Nephron progenitor cell (in vitro differentiated cells): ENCODE measurements around the gene CTAG1B.
"Not testable (repeated sequence)": the region's sequence is repeated elsewhere in the genome, so short reads cannot be mapped to it uniquely, and the experiment has no call there.

Source experiments
- DNase-seq: peaks from one replicate; pipeline ENCODE4 v3.0.0; 2021
- H3K27ac Mint-ChIP-seq: 2 replicates; pipeline ENCODE4 v1.8.0; 2021; ENCODE audit warnings: mild to moderate bottlenecking, moderate library complexity, mixed read lengths
- H3K27me3 Mint-ChIP-seq: 2 replicates; pipeline ENCODE4 v1.8.0; 2021; ENCODE audit warnings: mild to moderate bottlenecking, low read depth, mixed read lengths; ENCODE audit not compliant: poor library complexity
- H3K36me3 Mint-ChIP-seq: 2 replicates; pipeline ENCODE4 v1.8.0; 2021; ENCODE audit warnings: low read depth, mixed read lengths
- H3K4me1 Mint-ChIP-seq: 2 replicates; pipeline ENCODE4 v1.8.0; 2021; ENCODE audit warnings: mixed read lengths
- H3K4me3 Mint-ChIP-seq: 2 replicates; pipeline ENCODE4 v1.8.0; 2021; ENCODE audit warnings: mild to moderate bottlenecking, moderate library complexity, mixed read lengths
- H3K9me3 Mint-ChIP-seq: 2 replicates; pipeline ENCODE4 v1.8.0; 2021; ENCODE audit warnings: mild to moderate bottlenecking, moderate library complexity, mixed read lengths
- TF ChIP-seq, protein P1 (sequence below): fragments of 200-600 bp; sonication (generic); IDR thresholded peaks from 2 replicates; pipeline ENCODE4 v1.5.0; 2021; ENCODE audit warnings: antibody characterized with exemption

Gene CTAG1B

DNA sequence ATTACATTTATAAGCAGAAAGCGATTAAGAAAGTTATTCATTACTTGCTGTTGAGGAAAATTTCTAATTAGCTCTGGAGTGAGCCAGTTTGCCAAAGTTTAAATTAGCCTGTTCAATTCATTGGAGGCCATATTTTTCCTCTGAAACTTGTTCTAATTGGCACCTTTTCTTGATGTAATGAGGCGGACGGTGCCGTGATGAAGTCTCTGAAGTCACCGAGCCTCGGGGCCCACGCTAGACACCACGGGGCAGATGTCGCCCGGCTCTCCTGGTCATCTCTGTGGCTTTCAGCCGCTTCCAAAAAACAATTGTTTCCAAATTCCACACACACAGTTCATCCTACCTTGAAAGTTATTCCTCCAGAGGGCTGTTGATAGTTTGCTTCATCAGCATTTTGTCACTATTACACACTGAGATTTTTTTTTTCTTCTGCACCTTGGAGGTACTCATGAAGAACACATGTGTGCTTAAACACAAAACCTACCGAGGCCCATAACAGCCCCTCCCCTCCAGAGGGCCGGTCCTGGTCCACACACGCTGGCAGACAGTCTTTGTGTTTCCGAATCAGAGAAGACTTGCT is 38.2 kb upstream of the CTAG1B start:
- TF ChIP-seq, protein P1, sequence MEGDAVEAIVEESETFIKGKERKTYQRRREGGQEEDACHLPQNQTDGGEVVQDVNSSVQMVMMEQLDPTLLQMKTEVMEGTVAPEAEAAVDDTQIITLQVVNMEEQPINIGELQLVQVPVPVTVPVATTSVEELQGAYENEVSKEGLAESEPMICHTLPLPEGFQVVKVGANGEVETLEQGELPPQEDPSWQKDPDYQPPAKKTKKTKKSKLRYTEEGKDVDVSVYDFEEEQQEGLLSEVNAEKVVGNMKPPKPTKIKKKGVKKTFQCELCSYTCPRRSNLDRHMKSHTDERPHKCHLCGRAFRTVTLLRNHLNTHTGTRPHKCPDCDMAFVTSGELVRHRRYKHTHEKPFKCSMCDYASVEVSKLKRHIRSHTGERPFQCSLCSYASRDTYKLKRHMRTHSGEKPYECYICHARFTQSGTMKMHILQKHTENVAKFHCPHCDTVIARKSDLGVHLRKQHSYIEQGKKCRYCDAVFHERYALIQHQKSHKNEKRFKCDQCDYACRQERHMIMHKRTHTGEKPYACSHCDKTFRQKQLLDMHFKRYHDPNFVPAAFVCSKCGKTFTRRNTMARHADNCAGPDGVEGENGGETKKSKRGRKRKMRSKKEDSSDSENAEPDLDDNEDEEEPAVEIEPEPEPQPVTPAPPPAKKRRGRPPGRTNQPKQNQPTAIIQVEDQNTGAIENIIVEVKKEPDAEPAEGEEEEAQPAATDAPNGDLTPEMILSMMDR = no peak
- Mint-ChIP-seq H3K4me1 (no peaks in the 10 kb centered on the region), H3K9me3 (peaks cover 76% of the 10 kb centered on the region), H3K4me3 (no peak overlapping the region), H3K36me3 (no peaks in the 10 kb centered on the region), H3K27ac (no peak overlapping the region), H3K27me3 (no peaks in the 10 kb centered on the region)
- no peak for DNase-seq

- Mint-ChIP-seq H3K27me3 (no peaks in the 10 kb centered on the region), H3K36me3 (no peaks in the 10 kb centered on the region), H3K4me3 (no peak overlapping the region), H3K4me1 (no peaks in the 10 kb centered on the region), H3K27ac (no peak overlapping the region), H3K9me3 (peaks cover 67% of the 10 kb centered on the region)
- DNase-seq = no peak
- TF ChIP-seq, protein P1 = no peak
These were observed 36.7 kb upstream of the CTAG1B start for GRCh38 chrX:154655786-154656185.

- peaks cover 66% of the 10 kb centered on the region for H3K9me3 Mint-ChIP-seq
- H3K4me3 Mint-ChIP-seq = no peak overlapping the region
- H3K4me1 Mint-ChIP-seq = no peaks in the 10 kb centered on the region
- no peaks in the 10 kb centered on the region for H3K27me3 Mint-ChIP-seq
- TF ChIP-seq, protein P1 = no peak
- H3K27ac Mint-ChIP-seq = no peak overlapping the region
- no peak for DNase-seq
- H3K36me3 Mint-ChIP-seq = no peaks in the 10 kb centered on the region
These were observed 36.3 kb upstream of the CTAG1B start for GRCh38 chrX:154655346-154655745.

DNA sequence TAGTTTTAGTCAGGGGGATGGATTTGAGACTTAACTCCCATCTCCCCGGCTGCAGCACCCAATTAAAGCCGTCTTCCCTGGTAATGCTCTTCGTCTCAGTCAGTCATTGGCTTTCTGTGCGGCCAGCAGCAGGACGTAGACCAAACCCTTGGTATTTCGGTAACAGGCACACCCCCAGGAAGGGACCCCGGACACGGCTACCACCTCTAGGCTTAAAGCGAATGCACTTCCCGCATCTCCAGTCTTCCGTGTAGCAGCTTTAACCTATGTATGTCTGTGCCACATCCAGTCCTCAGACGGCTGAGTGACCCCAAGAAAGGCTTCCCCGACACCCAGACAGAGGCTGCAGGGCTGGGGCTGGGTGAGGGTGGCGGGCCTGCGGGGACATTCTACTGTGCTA is 35.8 kb upstream of the CTAG1B start:
- Mint-ChIP-seq H3K27me3 (no peaks in the 10 kb centered on the region), H3K9me3 (peaks cover 64% of the 10 kb centered on the region), H3K27ac (no peak overlapping the region), H3K4me3 (no peak overlapping the region), H3K36me3 (no peaks in the 10 kb centered on the region), H3K4me1 (peaks cover 2% of the 10 kb centered on the region)
- TF ChIP-seq, protein P1 = no peak
- no peak for DNase-seq

GRCh38 chrX:154654372-154654771 is 35.3 kb upstream of the CTAG1B start:
- H3K4me3 Mint-ChIP-seq = no peak overlapping the region
- H3K9me3 Mint-ChIP-seq = peaks cover 63% of the 10 kb centered on the region
- no peaks in the 10 kb centered on the region for H3K27me3 Mint-ChIP-seq
- DNase-seq = no peak
- no peak overlapping the region for H3K27ac Mint-ChIP-seq
- TF ChIP-seq, protein P1 = no peak
- no peaks in the 10 kb centered on the region for H3K36me3 Mint-ChIP-seq
- H3K4me1 Mint-ChIP-seq = peaks cover 7% of the 10 kb centered on the region

DNA sequence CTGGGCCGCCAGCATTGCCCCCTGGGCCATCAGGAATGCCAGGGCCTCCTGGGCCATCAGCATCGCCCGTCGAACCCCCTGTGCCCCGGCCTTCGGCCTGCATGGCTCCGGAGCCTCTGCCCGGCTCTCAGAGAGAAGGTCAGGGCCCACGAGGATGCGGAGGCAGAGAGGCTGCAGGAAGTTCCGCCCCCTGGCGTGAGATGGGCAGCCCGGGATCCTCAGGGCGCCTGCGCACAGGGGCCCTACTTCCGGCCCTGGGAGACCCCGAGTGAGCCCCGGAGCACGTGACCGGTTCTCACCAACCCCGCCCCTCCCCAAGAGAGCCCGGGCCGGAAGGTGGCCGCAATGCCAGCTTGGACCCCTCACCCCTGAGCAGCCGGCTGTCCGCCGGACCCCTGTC is 34.3 kb upstream of the CTAG1B start, which contains the start of gene CTAG2:
Gene CTAG2, minus strand, starts transcription at position 167 of the 400 bp plus-strand sequence. Its CDS starts 64 bp downstream, at position 103.
- not testable (repeated sequence) for H3K4me3 Mint-ChIP-seq, DNase-seq, H3K36me3 Mint-ChIP-seq, H3K27me3 Mint-ChIP-seq, H3K27ac Mint-ChIP-seq
- Mint-ChIP-seq H3K4me1 (peaks cover 12% of the 10 kb centered on the region), H3K9me3 (peaks cover 59% of the 10 kb centered on the region)
